ENCODE measurements around the gene PKIB. TPM values are rescaled to one million over a fixed set of nuclear protein-coding genes. Genes with fewer than 3 reads are reported as not detected.
"Not testable (repeated sequence)": the region's sequence is repeated elsewhere in the genome, so short reads cannot be mapped to it uniquely, and the experiment has no call there.

The PKIB gene
- total and polyA plus RNA-seq, 9 donors: 0.36 to 2.7 (median 0.98) TPM; not detected in 1

DNA sequence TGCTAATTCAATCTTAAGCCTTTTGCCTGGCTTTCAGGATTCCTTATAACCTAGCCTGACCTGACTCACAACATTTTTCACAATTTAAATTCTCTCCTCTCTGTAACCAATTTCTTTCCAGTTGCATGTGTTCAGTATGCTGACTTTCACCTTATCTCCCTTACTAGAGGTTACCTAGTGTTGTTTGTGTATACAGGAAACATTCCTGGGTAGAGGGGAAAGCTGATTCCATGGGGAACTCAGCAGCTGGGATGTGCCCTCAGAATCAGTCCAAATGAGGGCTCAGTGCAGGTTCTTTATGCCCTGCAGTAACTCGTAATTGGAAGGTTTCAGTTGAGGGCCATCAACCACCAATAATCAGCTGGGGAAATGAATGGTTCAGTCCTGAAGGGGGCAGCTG, 18.5 kb downstream of the PKIB start:
- TF ChIP-seq, protein P1, sequence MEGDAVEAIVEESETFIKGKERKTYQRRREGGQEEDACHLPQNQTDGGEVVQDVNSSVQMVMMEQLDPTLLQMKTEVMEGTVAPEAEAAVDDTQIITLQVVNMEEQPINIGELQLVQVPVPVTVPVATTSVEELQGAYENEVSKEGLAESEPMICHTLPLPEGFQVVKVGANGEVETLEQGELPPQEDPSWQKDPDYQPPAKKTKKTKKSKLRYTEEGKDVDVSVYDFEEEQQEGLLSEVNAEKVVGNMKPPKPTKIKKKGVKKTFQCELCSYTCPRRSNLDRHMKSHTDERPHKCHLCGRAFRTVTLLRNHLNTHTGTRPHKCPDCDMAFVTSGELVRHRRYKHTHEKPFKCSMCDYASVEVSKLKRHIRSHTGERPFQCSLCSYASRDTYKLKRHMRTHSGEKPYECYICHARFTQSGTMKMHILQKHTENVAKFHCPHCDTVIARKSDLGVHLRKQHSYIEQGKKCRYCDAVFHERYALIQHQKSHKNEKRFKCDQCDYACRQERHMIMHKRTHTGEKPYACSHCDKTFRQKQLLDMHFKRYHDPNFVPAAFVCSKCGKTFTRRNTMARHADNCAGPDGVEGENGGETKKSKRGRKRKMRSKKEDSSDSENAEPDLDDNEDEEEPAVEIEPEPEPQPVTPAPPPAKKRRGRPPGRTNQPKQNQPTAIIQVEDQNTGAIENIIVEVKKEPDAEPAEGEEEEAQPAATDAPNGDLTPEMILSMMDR (IDR thresholded peaks at IDR 0.05): no peak
- TF ChIP-seq EP300 (IDR thresholded peaks at IDR 0.05) (no peak), POLR2A (IDR thresholded peaks at IDR 0.05) (no peak)
- Histone ChIP-seq H3K27ac (no peak overlapping the region), H3K36me3 (no peaks in the 10 kb centered on the region), H3K27me3 (no peaks in the 10 kb centered on the region), H3K9me3 (no peaks in the 10 kb centered on the region), H3K4me3 (no peak overlapping the region), H3K4me1 (ENCODE audit: insufficient read depth) (no peaks in the 10 kb centered on the region)
- 56 to 71% (median 68%) methylated on average over 1 of the region's 1 CpG for WGBS, 3 donors
- intact Hi-C loops (cut with DNase I): no loop called here
- no peak for DNase-seq

GRCh38 chr6:122631571-122632249, 21.5 kb downstream of the PKIB start:
- intact Hi-C loops (cut with DNase I): no loop called here
- DNase-seq: no peak
- no peak overlapping the region for H3K4me3 ChIP-seq
- 44 to 60% (median 58%) methylated on average over 3 of the region's 3 CpGs for WGBS, 3 donors
- no peaks in the 10 kb centered on the region for H3K4me1 ChIP-seq (ENCODE audit: insufficient read depth)
- H3K27me3 ChIP-seq: no peaks in the 10 kb centered on the region
- H3K9me3 ChIP-seq: no peaks in the 10 kb centered on the region
- no peak overlapping the region for H3K27ac ChIP-seq
- no peaks in the 10 kb centered on the region for H3K36me3 ChIP-seq
- TF ChIP-seq POLR2A (IDR thresholded peaks at IDR 0.05) (no peak), EP300 (IDR thresholded peaks at IDR 0.05) (no peak)
- TF ChIP-seq, protein P1 (IDR thresholded peaks at IDR 0.05): no peak

GRCh38 chr6:122640366-122640765, 30.2 kb downstream of the PKIB start:
- TF ChIP-seq EP300 (IDR thresholded peaks at IDR 0.05) (no peak), POLR2A (IDR thresholded peaks at IDR 0.05) (no peak)
- TF ChIP-seq, protein P1 (IDR thresholded peaks at IDR 0.05): no peak
- intact Hi-C loops (cut with DNase I): no loop called here
- Histone ChIP-seq H3K36me3 (no peaks in the 10 kb centered on the region), H3K27me3 (no peaks in the 10 kb centered on the region), H3K4me1 (ENCODE audit: insufficient read depth) (no peaks in the 10 kb centered on the region), H3K4me3 (no peak overlapping the region), H3K9me3 (no peaks in the 10 kb centered on the region), H3K27ac (no peak overlapping the region)
- WGBS, 3 donors: 77 to 85% (median 83%) methylated on average over 5 of the region's 5 CpGs
- no peak for DNase-seq

DNA sequence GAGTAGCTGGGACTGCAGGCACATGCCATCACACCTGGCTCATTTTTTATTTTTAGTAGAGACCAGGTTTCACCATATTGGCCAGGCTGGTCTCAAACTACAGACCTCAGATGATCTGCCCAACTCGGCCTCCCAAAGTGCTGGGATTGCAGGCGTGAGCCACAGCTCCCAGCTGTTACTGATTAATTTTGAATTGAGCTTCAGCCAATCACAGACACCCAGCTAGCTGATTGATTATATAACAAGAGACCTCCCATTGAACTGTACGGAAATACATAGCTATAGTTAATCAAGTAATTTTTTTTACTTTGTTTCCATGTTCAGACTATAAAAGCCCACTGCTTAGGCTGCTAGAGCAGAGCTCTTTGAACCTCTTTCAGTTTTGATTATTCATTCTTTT, 31.6 kb downstream of the PKIB start:
- no peak for TF ChIP-seq EP300 (IDR thresholded peaks at IDR 0.05)
- intact Hi-C loops (cut with DNase I): no loop called here
- Histone ChIP-seq H3K36me3 (no peaks in the 10 kb centered on the region), H3K4me3 (no peak overlapping the region), H3K27ac (no peak overlapping the region), H3K4me1 (ENCODE audit: insufficient read depth) (no peaks in the 10 kb centered on the region), H3K27me3 (no peaks in the 10 kb centered on the region), H3K9me3 (no peaks in the 10 kb centered on the region)
- 38 to 54% (median 46%) methylated on average over 3 of the region's 3 CpGs for WGBS, 3 donors
- no peak for DNase-seq

DNA sequence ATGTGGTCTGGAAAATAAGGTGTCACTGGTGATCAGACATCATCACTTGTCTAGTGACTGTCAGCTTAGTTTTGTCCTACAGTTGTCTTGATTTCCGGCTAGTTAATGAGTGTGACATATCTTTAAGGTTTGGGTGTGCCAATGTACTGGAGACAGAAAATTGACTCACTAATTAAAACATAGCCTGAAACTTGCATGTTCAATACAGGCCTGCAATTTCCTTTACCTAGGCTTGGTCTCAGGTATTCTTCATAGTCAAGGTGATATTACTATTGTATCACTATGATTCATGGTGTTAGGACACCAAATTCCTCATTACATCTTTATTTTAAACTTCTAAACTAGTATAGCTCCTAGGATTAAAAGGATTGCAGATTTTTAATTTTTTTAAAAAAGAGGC, 32.4 kb downstream of the PKIB start:
- H3K36me3 ChIP-seq; DNase-seq; H3K27me3 ChIP-seq; H3K4me3 ChIP-seq; H3K4me1 ChIP-seq (ENCODE audit: insufficient read depth); H3K27ac ChIP-seq; intact Hi-C loops (cut with DNase I); H3K9me3 ChIP-seq: not testable (repeated sequence)
- WGBS, 3 donors: 72 to 92% (median 89%) methylated on average over 1 of the region's 1 CpG

Measured in ovary (tissue), 9 donors.